PFSK-1 (cell line): ENCODE data around the gene PHLDA3.

Experiments
- FOXP2 ChIP-seq: optimal IDR thresholded peaks from 2 replicates; pipeline ENCODE3; 2011; ENCODE audit warnings: borderline replicate concordance, control low read depth, inconsistent platforms; ENCODE audit not compliant: insufficient read depth; ENCODE audit errors: extremely low read length, extremely low read depth
- POLR2AphosphoS5 ChIP-seq: IDR thresholded peaks from 2 replicates; pipeline ENCODE4 v1.6.1; 2012; ENCODE audit warnings: low read depth, mild to moderate bottlenecking, control low read depth, low read length, moderate library complexity
- REST ChIP-seq, 2 experiments: IDR thresholded peaks; 2 replicates each; pipeline versions ENCODE4 v1.6.1 to v1.8.0; 2011 to 2012; ENCODE audit warnings: low read depth in 2 of 2, low read length in 2 of 2, control low read depth in 1 of 2, inconsistent platforms in 1 of 2, mild to moderate bottlenecking in 1 of 2, moderate library complexity in 1 of 2; ENCODE audit not compliant: insufficient read depth in 1 of 2
- SIN3A ChIP-seq: IDR thresholded peaks from 2 replicates; pipeline ENCODE4 v1.6.1; 2012; ENCODE audit warnings: mild to moderate bottlenecking, low read length, moderate library complexity, borderline replicate concordance; ENCODE audit not compliant: insufficient read depth
- TAF1 ChIP-seq: IDR thresholded peaks from 2 replicates; pipeline ENCODE4 v1.6.1; 2012; ENCODE audit warnings: low read length, control low read depth, borderline replicate concordance; ENCODE audit not compliant: insufficient read depth

DNA sequence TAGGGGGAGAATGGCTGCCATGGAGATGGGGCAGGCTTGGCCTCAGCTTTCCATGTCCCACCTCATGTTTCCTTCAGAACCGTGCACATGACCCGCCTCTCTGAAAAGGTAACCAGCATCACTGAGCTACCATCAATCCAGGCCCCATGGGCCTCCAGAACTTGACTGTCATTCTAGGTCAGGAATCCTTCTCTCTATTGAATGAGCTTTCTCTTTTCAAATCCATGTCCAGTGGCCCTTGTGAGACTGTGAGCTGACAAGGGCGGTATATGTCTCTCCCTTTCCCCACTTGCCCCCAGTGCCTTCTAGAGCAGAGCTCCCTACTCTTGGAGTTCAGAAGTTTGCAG, 33.5 kb upstream of the PHLDA3 start:
- TF ChIP-seq SIN3A = no peak
- TF ChIP-seq REST (IDR thresholded peaks at IDR 0.05; ENCODE audit: insufficient read depth in 1 of 2, low read depth in 2 of 2, low read length in 2 of 2) = no peak
- no peak for TF ChIP-seq TAF1
- no peak for TF ChIP-seq POLR2AphosphoS5
- no peak for TF ChIP-seq FOXP2
